LNCaP clone FGC (cell line): ENCODE measurements around the gene PILRB.
"Not testable (repeated sequence)": the region's sequence is repeated elsewhere in the genome, so short reads cannot be mapped to it uniquely, and the experiment has no call there.

ENCODE experiments used
- DNase-seq: peaks from one replicate; pipeline ENCODE4 v3.0.0-alpha.2; 2011; ENCODE audit warnings: low read depth
- H3K4me3 ChIP-seq: 2 replicates; pipeline ENCODE4 v1.5.1; 2011; ENCODE audit warnings: mild to moderate bottlenecking, low read depth, low read length, control low read depth
- CTCF ChIP-seq: IDR thresholded peaks from 2 replicates; pipeline ENCODE4 v1.5.1; 2012; ENCODE audit warnings: mild to moderate bottlenecking; ENCODE audit not compliant: control insufficient read depth, insufficient read depth; ENCODE audit errors: extremely low read depth

The PILRB gene

GRCh38 chr7:100374601-100375000 lies 16.7 kb downstream of the PILRB start:
- no peak overlapping the region for H3K4me3 ChIP-seq
- TF ChIP-seq CTCF = no peak
- DNase-seq = no peak

GRCh38 chr7:100376066-100376465 lies 18.1 kb downstream of the PILRB start:
- H3K4me3 ChIP-seq = no peak overlapping the region
- no peak for DNase-seq
- no peak for TF ChIP-seq CTCF

GRCh38 chr7:100378114-100378755 lies 20.3 kb downstream of the PILRB start:
- DNase-seq = peak; percentile 27

GRCh38 chr7:100380196-100380595 lies 22.3 kb downstream of the PILRB start:
- no peak overlapping the region for H3K4me3 ChIP-seq
- TF ChIP-seq CTCF = no peak
- no peak for DNase-seq

More at GRCh38 chr7:100378114-100378755, 20.3 kb downstream of the PILRB start:
- H3K4me3 ChIP-seq = no peak overlapping the region
- TF ChIP-seq CTCF = no peak

GRCh38 chr7:100381531-100382233 lies 23.8 kb downstream of the PILRB start:
- not testable (repeated sequence) for H3K4me3 ChIP-seq, DNase-seq

- not testable (repeated sequence) for H3K4me3 ChIP-seq, DNase-seq
Observed at GRCh38 chr7:100382234-100382853, 24.4 kb downstream of the PILRB start.

GRCh38 chr7:100384628-100385294 lies 26.8 kb downstream of the PILRB start:
- no peak for DNase-seq
- TF ChIP-seq CTCF = no peak
- H3K4me3 ChIP-seq = no peak overlapping the region

GRCh38 chr7:100386940-100387339 lies 29.0 kb downstream of the PILRB start:
- TF ChIP-seq CTCF = no peak
- no peak for DNase-seq
- H3K4me3 ChIP-seq = no peak overlapping the region
